GM21825 (cell line): ENCODE results near the gene L3HYPDH.

ENCODE experiments used
- ATAC-seq: cut with Tn5 transposase; IDR thresholded peaks from one replicate; pipeline ENCODE4 v1.9.1; 2021; ENCODE audit warnings: mild to moderate bottlenecking, moderate library complexity; ENCODE audit not compliant: unreplicated experiment

Gene L3HYPDH

GRCh38 chr14:59427653-59428580 is 56.3 kb downstream of the L3HYPDH start:
- no peak for ATAC-seq

GRCh38 chr14:59425322-59425935 is 58.8 kb downstream of the L3HYPDH start:
- no peak for ATAC-seq

- no peak for ATAC-seq
Observed at GRCh38 chr14:59424341-59425071, 59.7 kb downstream of the L3HYPDH start.
